DOHH2 (cell line): ENCODE results near the gene ARHGAP40.

Source experiments
- H3F3A ChIP-seq: fragments of 200-600 bp; sonication (generic), shearing (Covaris generic); 2 replicates; pipeline ENCODE4 v1.6.0; 2016; ENCODE audit warnings: antibody characterized with exemption, mild to moderate bottlenecking; ENCODE audit not compliant: control insufficient read depth, insufficient read depth
- H3K27ac ChIP-seq: fragments of 200-600 bp; sonication (generic); 2 replicates; pipeline ENCODE4 v1.5.1; 2014; ENCODE audit warnings: low read depth, mild to moderate bottlenecking, low read length, moderate library complexity
- H3K27me3 ChIP-seq: fragments of 200-600 bp; sonication (generic); 2 replicates; pipeline ENCODE4 v1.6.1; 2014; ENCODE audit warnings: mild to moderate bottlenecking, low read length, mixed read lengths; ENCODE audit not compliant: control insufficient read depth
- H3K36me3 ChIP-seq: fragments of 200-600 bp; sonication (generic); 2 replicates; pipeline ENCODE4 v1.6.1; 2014; ENCODE audit warnings: mild to moderate bottlenecking, low read length, moderate library complexity, mixed read lengths; ENCODE audit not compliant: control insufficient read depth
- H3K4me1 ChIP-seq: fragments of 200-600 bp; sonication (generic); 2 replicates; pipeline ENCODE4 v1.6.1; 2014; ENCODE audit warnings: mild to moderate bottlenecking, low read length, mixed read lengths; ENCODE audit not compliant: control insufficient read depth
- H3K4me2 ChIP-seq: fragments of 200-600 bp; sonication (generic); 2 replicates; pipeline ENCODE4 v1.6.0; 2014; ENCODE audit warnings: mild to moderate bottlenecking, low read length, moderate library complexity
- H3K4me3 ChIP-seq: fragments of 200-600 bp; sonication (generic); 2 replicates; pipeline ENCODE4 v1.5.1; 2014; ENCODE audit warnings: mild to moderate bottlenecking, low read length, mixed read lengths
- H3K79me2 ChIP-seq: fragments of 200-600 bp; sonication (generic); 2 replicates; pipeline ENCODE4 v1.6.1; 2014; ENCODE audit warnings: mild to moderate bottlenecking, low read length, mixed read lengths; ENCODE audit not compliant: control insufficient read depth
- H3K9me2 ChIP-seq: fragments of 200-600 bp; sonication (generic); replicated peaks from 2 replicates; pipeline ENCODE4 v1.6.1; 2014; ENCODE audit warnings: mild to moderate bottlenecking, low read length, mixed read lengths; ENCODE audit not compliant: control insufficient read depth
- H3K9me3 ChIP-seq: fragments of 200-600 bp; sonication (generic); 2 replicates; pipeline ENCODE4 v1.6.1; 2014; ENCODE audit warnings: antibody characterized with exemption, low read length, mixed read lengths; ENCODE audit not compliant: control insufficient read depth, insufficient read depth
- H4K20me1 ChIP-seq: fragments of 200-600 bp; sonication (generic); 2 replicates; pipeline ENCODE4 v1.6.0; 2014; ENCODE audit warnings: low read depth, mild to moderate bottlenecking, antibody characterized with exemption, low read length, moderate library complexity; ENCODE audit not compliant: control insufficient read depth, insufficient read depth
- EZH2phosphoT487 ChIP-seq: fragments of 200-600 bp; sonication (generic); IDR thresholded peaks from 2 replicates; pipeline ENCODE4 v1.6.1; 2017; ENCODE audit warnings: borderline replicate concordance, mild to moderate bottlenecking, antibody characterized with exemption, low read length, moderate library complexity, mixed read lengths
- TF ChIP-seq, protein P1 (sequence below): fragments of 200-600 bp; sonication (generic); IDR thresholded peaks from one replicate; pipeline ENCODE4 v1.5.1; 2014; ENCODE audit warnings: antibody characterized with exemption, mild to moderate bottlenecking, low read depth, low read length; ENCODE audit not compliant: poor library complexity, severe bottlenecking

Gene ARHGAP40

DNA sequence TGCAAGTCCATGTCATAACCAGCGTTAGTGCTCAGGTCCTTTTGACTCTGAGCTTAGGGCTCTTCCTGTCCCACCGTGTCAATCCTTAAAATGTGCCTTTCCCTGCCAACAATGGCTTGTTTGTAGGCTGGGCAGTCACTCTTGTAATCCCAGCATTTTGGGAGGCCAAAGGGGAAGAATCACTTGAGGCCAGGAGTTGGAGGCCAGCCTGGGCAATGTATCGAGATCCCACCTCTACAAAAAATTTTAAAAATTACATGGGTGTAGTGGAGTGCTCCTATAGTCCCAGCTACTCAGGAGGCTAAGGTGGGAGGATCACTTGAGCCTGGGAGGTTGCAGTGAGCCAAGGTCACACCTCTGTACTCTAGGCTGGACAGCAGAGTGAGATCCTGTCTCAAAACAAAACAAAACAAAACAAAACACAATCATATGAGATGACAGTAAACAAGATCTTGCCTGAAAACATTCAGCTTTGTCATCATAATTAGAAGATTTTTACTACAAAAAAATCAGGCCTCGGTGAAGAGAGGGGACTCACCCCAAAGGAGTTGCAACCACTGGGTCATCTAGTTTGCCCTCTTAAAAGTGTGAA lies 70.2 kb downstream of the ARHGAP40 start:
- H3K4me2 ChIP-seq: no peak overlapping the region
- H3K4me3 ChIP-seq: no peak overlapping the region
- peaks cover 7% of the 10 kb centered on the region for H3K4me1 ChIP-seq
- H3K9me3 ChIP-seq: no peaks in the 10 kb centered on the region
- H4K20me1 ChIP-seq: no peaks in the 10 kb centered on the region
- no peaks in the 10 kb centered on the region for H3K9me2 ChIP-seq
- TF ChIP-seq, protein P1, sequence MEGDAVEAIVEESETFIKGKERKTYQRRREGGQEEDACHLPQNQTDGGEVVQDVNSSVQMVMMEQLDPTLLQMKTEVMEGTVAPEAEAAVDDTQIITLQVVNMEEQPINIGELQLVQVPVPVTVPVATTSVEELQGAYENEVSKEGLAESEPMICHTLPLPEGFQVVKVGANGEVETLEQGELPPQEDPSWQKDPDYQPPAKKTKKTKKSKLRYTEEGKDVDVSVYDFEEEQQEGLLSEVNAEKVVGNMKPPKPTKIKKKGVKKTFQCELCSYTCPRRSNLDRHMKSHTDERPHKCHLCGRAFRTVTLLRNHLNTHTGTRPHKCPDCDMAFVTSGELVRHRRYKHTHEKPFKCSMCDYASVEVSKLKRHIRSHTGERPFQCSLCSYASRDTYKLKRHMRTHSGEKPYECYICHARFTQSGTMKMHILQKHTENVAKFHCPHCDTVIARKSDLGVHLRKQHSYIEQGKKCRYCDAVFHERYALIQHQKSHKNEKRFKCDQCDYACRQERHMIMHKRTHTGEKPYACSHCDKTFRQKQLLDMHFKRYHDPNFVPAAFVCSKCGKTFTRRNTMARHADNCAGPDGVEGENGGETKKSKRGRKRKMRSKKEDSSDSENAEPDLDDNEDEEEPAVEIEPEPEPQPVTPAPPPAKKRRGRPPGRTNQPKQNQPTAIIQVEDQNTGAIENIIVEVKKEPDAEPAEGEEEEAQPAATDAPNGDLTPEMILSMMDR: no peak
- no peak for TF ChIP-seq EZH2phosphoT487
- H3K79me2 ChIP-seq: no peaks in the 10 kb centered on the region
- H3K27ac ChIP-seq: no peak overlapping the region
- no peaks in the 10 kb centered on the region for H3F3A ChIP-seq
- no peaks in the 10 kb centered on the region for H3K36me3 ChIP-seq
- H3K27me3 ChIP-seq: peaks cover 20% of the 10 kb centered on the region

DNA sequence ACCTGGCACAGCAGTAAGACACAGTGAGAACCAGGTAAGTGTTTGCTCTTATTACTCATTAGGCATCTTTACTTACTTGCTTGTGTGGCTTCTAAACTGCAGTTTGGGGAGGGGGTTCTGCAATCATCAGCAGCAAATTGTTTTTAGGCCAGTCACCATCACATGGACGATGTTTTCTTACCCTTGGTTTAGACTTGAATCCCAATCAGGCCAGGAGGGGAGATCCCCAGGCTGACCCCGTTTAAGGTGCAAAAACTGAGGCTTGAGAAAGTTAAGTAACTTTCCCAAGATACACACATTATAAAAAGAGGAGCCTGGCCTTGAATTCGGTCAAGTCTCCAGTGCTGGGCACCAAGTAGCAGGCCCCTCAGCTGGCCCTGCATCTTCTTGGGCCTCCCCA lies 70.9 kb downstream of the ARHGAP40 start:
- Histone ChIP-seq H3K4me2 (no peak overlapping the region), H3K27me3 (peaks cover 18% of the 10 kb centered on the region), H3K79me2 (no peaks in the 10 kb centered on the region)

DNA sequence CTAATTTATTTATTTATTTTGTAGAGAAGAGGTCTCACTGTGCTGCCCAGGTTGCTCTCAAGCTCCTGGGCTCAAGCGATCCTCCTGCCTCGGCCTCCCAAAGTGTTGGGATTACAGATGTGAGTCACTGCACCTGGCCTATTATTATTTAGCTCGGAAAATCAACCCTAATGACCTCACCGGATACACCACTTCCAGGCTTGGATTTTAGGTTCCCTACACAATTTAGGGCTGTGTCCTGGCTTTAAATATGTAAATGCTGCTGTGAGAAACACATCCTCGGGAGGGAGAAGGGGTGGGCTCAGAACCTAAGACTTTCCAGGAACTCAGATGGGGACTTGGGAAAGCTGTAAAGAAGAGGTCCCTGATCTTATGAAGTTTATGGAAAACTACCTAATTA lies 71.7 kb downstream of the ARHGAP40 start:
- Histone ChIP-seq H3K4me3 (peak overlapping the region; percentile 77), H4K20me1 (no peaks in the 10 kb centered on the region), H3K36me3 (no peaks in the 10 kb centered on the region), H3K27ac (no peak overlapping the region), H3K27me3 (peaks cover 14% of the 10 kb centered on the region), H3F3A (no peaks in the 10 kb centered on the region), H3K4me1 (peaks cover 7% of the 10 kb centered on the region), H3K4me2 (peak overlapping the region; percentile 90), H3K79me2 (no peaks in the 10 kb centered on the region), H3K9me3 (no peaks in the 10 kb centered on the region), H3K9me2 (no peaks in the 10 kb centered on the region)
- no peak for TF ChIP-seq EZH2phosphoT487
- TF ChIP-seq, protein P1: no peak

More for the DNA sequence above, 70.9 kb downstream of the ARHGAP40 start:
- H3F3A ChIP-seq: no peaks in the 10 kb centered on the region
- H3K9me2 ChIP-seq: no peaks in the 10 kb centered on the region
- no peaks in the 10 kb centered on the region for H4K20me1 ChIP-seq
- no peaks in the 10 kb centered on the region for H3K36me3 ChIP-seq
- no peak for TF ChIP-seq EZH2phosphoT487
- TF ChIP-seq, protein P1: no peak
- H3K27ac ChIP-seq: no peak overlapping the region
- H3K4me1 ChIP-seq: peaks cover 7% of the 10 kb centered on the region
- no peak overlapping the region for H3K4me3 ChIP-seq
- H3K9me3 ChIP-seq: no peaks in the 10 kb centered on the region
